Activated CD4-positive, alpha-beta memory T cell treated with anti-CD3 and anti-CD28 coated beads for 36 hours (primary cell): ENCODE measurements around the gene ASAP2. TPM values are rescaled to one million over a fixed set of nuclear protein-coding genes. Genes with fewer than 3 reads are reported as not detected.

Source experiments
- CTCF ChIA-PET: fragments of 350-600 bp; sonication (Branson Sonifier 250); formaldehyde crosslinking; loops from one replicate; lab custom pipeline; 2021; ENCODE audit warnings: antibody characterized with exemption, inconsistent platforms; lab: Charles Lee
- POLR2A ChIA-PET: fragments of 350-600 bp; sonication (Branson Sonifier 250); formaldehyde crosslinking; loops from one replicate; lab custom pipeline; 2021; ENCODE audit warnings: antibody characterized with exemption; lab: Charles Lee
- DNase-seq: peaks from one replicate; pipeline ENCODE4 v3.0.0-alpha.2; 2020
- H3K27ac Mint-ChIP-seq: one replicate; pipeline ENCODE4 v1.8.0; 2021; ENCODE audit warnings: mixed read lengths
- H3K27me3 Mint-ChIP-seq: one replicate; pipeline ENCODE4 v1.8.0; 2021; ENCODE audit warnings: mixed read lengths
- H3K36me3 Mint-ChIP-seq: one replicate; pipeline ENCODE4 v1.8.0; 2021; ENCODE audit warnings: mixed read lengths
- H3K4me1 Mint-ChIP-seq: one replicate; pipeline ENCODE4 v1.8.0; 2021; ENCODE audit warnings: low read depth, mixed read lengths
- H3K4me3 Mint-ChIP-seq: one replicate; pipeline ENCODE4 v1.8.0; 2021; ENCODE audit warnings: mild to moderate bottlenecking, mixed read lengths
- H3K9me3 Mint-ChIP-seq: one replicate; pipeline ENCODE4 v1.8.0; 2021; ENCODE audit warnings: mixed read lengths
- intact Hi-C: fragments of 100-400 bp; cut with micrococcal nuclease; formaldehyde crosslinking; loops from one replicate; pipeline ENCODE4 v1.15.1; 2023
- total RNA-seq, 2 experiments: library from RNA; stranded (reverse); gene quantifications; one replicate each; pipeline ENCODE4 v1.2.3, GENCODE V29; 2021

ASAP2 gene
- total RNA-seq, 2 experiments from 2014 or later, result 0.26 to 0.97 TPM

DNA sequence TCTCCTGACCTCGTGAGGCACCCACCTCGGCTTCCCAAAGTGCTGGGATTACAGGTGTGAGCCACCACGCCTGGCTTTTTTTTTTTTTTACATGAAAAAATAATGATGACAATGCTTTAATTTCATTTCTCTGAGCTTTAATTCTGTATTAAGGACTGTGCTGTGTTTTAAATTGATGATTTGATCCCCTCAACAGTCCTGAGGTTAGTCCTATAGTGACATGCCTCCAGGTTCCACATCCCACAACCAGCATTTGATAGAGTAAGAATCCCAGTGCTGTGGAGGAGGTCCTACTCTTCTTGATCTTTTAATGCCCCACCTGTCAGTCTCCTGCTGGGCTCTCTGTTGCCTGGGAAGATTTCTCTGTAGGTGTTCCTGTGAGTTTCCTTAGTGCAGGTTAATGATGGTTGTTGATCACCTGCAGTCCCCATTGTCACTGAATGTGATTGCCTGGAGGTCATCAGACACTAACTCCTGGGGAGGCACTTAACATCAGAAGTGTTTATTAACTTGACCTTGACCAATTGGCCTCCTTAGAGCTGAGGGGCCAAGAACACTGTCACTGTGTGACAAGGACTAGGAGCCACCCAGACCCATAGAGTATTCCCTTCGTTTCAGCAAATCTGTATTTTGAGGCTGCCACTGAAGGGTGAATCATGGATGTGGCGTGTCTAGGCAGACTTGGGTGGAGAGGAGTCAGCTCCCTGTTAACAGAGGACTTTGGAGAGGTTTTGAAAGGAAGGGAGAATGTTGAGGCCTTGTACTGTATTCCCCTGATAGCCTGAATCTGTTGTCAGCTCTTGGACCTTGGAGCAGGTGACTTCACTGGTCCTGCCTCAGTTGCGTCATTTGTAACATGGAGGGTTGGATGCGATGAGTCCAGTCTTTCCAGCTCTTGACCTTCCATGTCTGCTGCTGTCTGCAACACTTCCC is 11.5 kb downstream of the ASAP2 start:
- no peaks in the 10 kb centered on the region for H3K36me3 Mint-ChIP-seq
- no peaks in the 10 kb centered on the region for H3K9me3 Mint-ChIP-seq
- intact Hi-C loops, result no loop called here
- no peak overlapping the region for H3K4me3 Mint-ChIP-seq
- H3K27me3 Mint-ChIP-seq, result peaks cover 10% of the 10 kb centered on the region
- CTCF ChIA-PET, result no interaction called here
- no peak for DNase-seq
- H3K4me1 Mint-ChIP-seq, result peaks cover 3% of the 10 kb centered on the region
- no peak overlapping the region for H3K27ac Mint-ChIP-seq
- POLR2A ChIA-PET, result no interaction called here

GRCh38 chr2:9219027-9219445 is 12.4 kb downstream of the ASAP2 start:
- Mint-ChIP-seq H3K9me3 (no peaks in the 10 kb centered on the region), H3K4me1 (peaks cover 3% of the 10 kb centered on the region), H3K4me3 (no peak overlapping the region), H3K27ac (no peak overlapping the region), H3K27me3 (peaks cover 6% of the 10 kb centered on the region), H3K36me3 (no peaks in the 10 kb centered on the region)
- intact Hi-C loops, result no loop called here
- DNase-seq, result no peak
- POLR2A ChIA-PET, result no interaction called here
- CTCF ChIA-PET, result no interaction called here

- peaks cover 3% of the 10 kb centered on the region for H3K4me1 Mint-ChIP-seq
- no peak overlapping the region for H3K27ac Mint-ChIP-seq
- H3K36me3 Mint-ChIP-seq, result no peaks in the 10 kb centered on the region
- H3K9me3 Mint-ChIP-seq, result no peaks in the 10 kb centered on the region
- CTCF ChIA-PET, result no interaction called here
- H3K27me3 Mint-ChIP-seq, result peaks cover 6% of the 10 kb centered on the region
- POLR2A ChIA-PET, result no interaction called here
- DNase-seq, result no peak
- no peak overlapping the region for H3K4me3 Mint-ChIP-seq
- intact Hi-C loops, result no loop called here
Measured at GRCh38 chr2:9220201-9220600, 13.6 kb downstream of the ASAP2 start.

GRCh38 chr2:9221223-9221622 is 14.6 kb downstream of the ASAP2 start:
- intact Hi-C loops, result no loop called here
- peaks cover 11% of the 10 kb centered on the region for H3K27me3 Mint-ChIP-seq
- no peak overlapping the region for H3K27ac Mint-ChIP-seq
- H3K4me1 Mint-ChIP-seq, result no peaks in the 10 kb centered on the region
- H3K9me3 Mint-ChIP-seq, result no peaks in the 10 kb centered on the region
- CTCF ChIA-PET, result no interaction called here
- no peak for DNase-seq
- no peaks in the 10 kb centered on the region for H3K36me3 Mint-ChIP-seq
- H3K4me3 Mint-ChIP-seq, result no peak overlapping the region
- POLR2A ChIA-PET, result no interaction called here

DNA sequence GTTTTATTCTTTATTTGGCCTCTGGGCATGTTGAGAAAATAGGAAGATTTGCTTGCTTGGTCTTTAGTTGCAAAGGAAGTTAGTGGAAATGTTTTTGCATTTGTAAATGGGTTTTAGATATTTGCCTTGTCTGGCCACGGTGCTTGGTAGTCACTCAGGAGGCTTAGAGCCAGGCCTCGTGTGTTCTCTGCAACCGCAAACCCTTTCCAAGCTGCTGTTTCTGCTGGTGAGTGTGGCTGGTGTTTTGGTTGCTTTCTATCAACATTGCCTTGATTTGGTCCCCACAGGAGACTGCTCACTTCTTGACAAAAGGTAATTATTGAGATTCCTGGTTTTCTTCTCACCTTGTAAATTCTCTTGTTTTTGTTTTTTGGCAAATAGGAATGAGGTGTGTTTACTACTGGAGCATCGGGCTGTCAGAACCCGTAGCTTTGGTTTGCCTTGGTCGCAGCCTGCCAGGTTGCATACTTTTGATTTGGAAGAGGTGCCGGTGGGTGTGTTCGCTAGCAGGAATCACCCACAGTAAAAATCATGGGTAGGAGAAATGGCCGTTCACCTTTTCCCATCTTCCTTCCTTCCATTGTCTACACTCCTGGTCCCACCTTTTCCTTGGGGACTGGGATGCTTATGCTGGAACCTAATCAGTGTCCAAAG is 15.8 kb downstream of the ASAP2 start:
- no peaks in the 10 kb centered on the region for H3K9me3 Mint-ChIP-seq
- no peaks in the 10 kb centered on the region for H3K36me3 Mint-ChIP-seq
- CTCF ChIA-PET, result no interaction called here
- intact Hi-C loops, result no loop called here
- H3K4me1 Mint-ChIP-seq, result no peaks in the 10 kb centered on the region
- peaks cover 13% of the 10 kb centered on the region for H3K27me3 Mint-ChIP-seq
- H3K27ac Mint-ChIP-seq, result no peak overlapping the region
- POLR2A ChIA-PET, result no interaction called here
- no peak overlapping the region for H3K4me3 Mint-ChIP-seq
- no peak for DNase-seq

GRCh38 chr2:9222893-9223287 is 16.3 kb downstream of the ASAP2 start:
- peaks cover 13% of the 10 kb centered on the region for H3K27me3 Mint-ChIP-seq
- no peak overlapping the region for H3K4me3 Mint-ChIP-seq
- H3K36me3 Mint-ChIP-seq, result no peaks in the 10 kb centered on the region
- POLR2A ChIA-PET, result no interaction called here
- CTCF ChIA-PET, result interaction anchor here (1.5 kb wide), 1 partner anchor 83 kb away, joined by 4 read pairs; no protein-coding TSS in a partner anchor
- intact Hi-C loops, result no loop called here
- no peaks in the 10 kb centered on the region for H3K4me1 Mint-ChIP-seq
- DNase-seq, result no peak
- no peak overlapping the region for H3K27ac Mint-ChIP-seq
- no peaks in the 10 kb centered on the region for H3K9me3 Mint-ChIP-seq

GRCh38 chr2:9225806-9226205 is 19.2 kb downstream of the ASAP2 start:
- Mint-ChIP-seq H3K9me3 (no peaks in the 10 kb centered on the region), H3K27ac (no peak overlapping the region), H3K27me3 (peaks cover 21% of the 10 kb centered on the region), H3K4me3 (no peak overlapping the region), H3K36me3 (no peaks in the 10 kb centered on the region), H3K4me1 (no peaks in the 10 kb centered on the region)
- intact Hi-C loops, result no loop called here
- ChIA-PET CTCF (no interaction called here), POLR2A (no interaction called here)
- no peak for DNase-seq

GRCh38 chr2:9226458-9227380 is 20.1 kb downstream of the ASAP2 start:
- Mint-ChIP-seq H3K4me3 (no peak overlapping the region), H3K27me3 (peaks cover 28% of the 10 kb centered on the region), H3K36me3 (no peaks in the 10 kb centered on the region), H3K27ac (no peak overlapping the region), H3K9me3 (no peaks in the 10 kb centered on the region), H3K4me1 (no peaks in the 10 kb centered on the region)
- intact Hi-C loops, result no loop called here
- no peak for DNase-seq
- CTCF ChIA-PET, result interaction anchor here (1.2 kb wide), 1 partner anchor 12 kb away, joined by 3 read pairs; no protein-coding TSS in a partner anchor
- POLR2A ChIA-PET, result no interaction called here

DNA sequence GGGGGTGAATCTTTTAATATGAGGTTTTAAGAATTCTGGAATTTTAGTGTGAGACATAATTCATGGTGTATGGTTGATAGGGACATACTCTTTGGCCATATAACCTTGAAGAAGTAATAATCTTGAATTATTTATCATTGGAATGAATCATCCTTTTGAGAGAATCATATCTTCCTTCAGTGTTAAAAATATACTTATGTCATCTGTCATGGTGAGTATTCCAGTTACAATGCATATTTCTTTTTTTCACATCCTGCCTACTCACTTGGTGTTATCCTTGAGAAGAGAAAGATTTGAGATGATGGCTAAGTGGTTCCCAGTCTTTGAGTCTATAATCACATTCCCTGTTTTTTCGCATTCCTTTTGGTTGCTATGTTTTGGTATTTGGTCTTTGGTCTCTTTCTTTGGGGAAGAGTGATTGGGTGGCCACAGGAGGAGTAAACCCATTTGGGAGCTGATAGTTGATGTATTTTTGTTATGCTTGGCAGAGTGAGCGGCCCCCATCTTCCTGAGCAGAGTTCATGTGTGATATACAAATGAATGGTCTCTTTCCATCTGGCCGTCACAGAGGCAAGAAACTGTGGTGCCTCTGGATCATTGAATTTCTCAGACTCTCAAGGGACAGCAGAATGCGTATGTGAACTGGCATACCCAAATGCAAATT is 21.6 kb downstream of the ASAP2 start:
- ChIA-PET POLR2A (no interaction called here), CTCF (interaction anchor here (1.2 kb wide), 1 partner anchor 10 kb away, joined by 3 read pairs; no protein-coding TSS in a partner anchor)
- no peak overlapping the region for H3K27ac Mint-ChIP-seq
- peaks cover 41% of the 10 kb centered on the region for H3K27me3 Mint-ChIP-seq
- no peak overlapping the region for H3K4me3 Mint-ChIP-seq
- intact Hi-C loops, result no loop called here
- H3K36me3 Mint-ChIP-seq, result no peaks in the 10 kb centered on the region
- no peaks in the 10 kb centered on the region for H3K9me3 Mint-ChIP-seq
- no peaks in the 10 kb centered on the region for H3K4me1 Mint-ChIP-seq
- DNase-seq, result no peak

DNA sequence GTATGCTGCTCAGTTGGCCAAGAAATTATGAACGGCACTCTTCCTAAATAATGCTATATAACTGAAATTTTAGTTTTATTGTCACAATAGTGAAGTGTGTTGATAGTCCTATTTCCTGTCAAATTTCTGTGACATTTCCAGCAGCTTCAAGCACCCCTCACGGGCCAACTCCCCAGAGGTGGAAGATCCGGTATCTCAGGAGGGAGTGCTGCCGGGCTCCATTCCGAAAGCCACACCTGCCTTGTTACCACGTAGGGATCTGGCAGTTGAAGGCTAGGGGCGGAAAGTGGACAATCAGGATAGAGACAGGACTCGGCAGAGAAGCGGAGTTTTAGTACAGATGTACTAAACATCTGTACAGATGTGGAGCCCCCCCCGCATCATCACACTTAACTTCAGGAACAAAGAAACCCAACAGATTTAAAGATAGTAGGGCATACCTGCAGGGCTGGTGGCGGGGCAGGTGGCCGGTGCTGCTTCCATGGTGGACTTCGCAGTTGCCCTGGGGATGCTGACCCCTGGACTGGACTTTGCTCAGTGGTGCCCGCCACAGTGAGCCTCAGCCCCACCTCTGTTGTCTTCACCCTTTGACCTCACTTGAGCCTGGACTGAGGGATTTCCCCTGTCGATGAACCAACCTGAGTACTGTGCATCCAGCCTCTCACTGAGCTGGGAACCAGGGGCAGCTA is 22.3 kb downstream of the ASAP2 start:
- Mint-ChIP-seq H3K27ac (no peak overlapping the region), H3K4me1 (no peaks in the 10 kb centered on the region), H3K9me3 (no peaks in the 10 kb centered on the region), H3K27me3 (peaks cover 41% of the 10 kb centered on the region), H3K36me3 (no peaks in the 10 kb centered on the region), H3K4me3 (no peak overlapping the region)
- POLR2A ChIA-PET, result no interaction called here
- no peak for DNase-seq
- CTCF ChIA-PET, result no interaction called here
- intact Hi-C loops, result no loop called here

GRCh38 chr2:9229470-9229820 is 22.8 kb downstream of the ASAP2 start:
- no peaks in the 10 kb centered on the region for H3K36me3 Mint-ChIP-seq
- H3K4me1 Mint-ChIP-seq, result no peaks in the 10 kb centered on the region
- H3K9me3 Mint-ChIP-seq, result no peaks in the 10 kb centered on the region
- CTCF ChIA-PET, result no interaction called here
- H3K4me3 Mint-ChIP-seq, result no peak overlapping the region
- peaks cover 41% of the 10 kb centered on the region for H3K27me3 Mint-ChIP-seq
- POLR2A ChIA-PET, result no interaction called here
- intact Hi-C loops, result no loop called here
- no peak for DNase-seq
- no peak overlapping the region for H3K27ac Mint-ChIP-seq
